NOMO-1 treated with DMSO at 0.1 percent for 48 hours (cell line): ENCODE results near the gene LYRM1.
"Not testable (repeated sequence)": the region's sequence is repeated elsewhere in the genome, so short reads cannot be mapped to it uniquely, and the experiment has no call there.

Experiments
- DNase-seq: peaks from one replicate; lab custom pipeline; 2025; ENCODE audit not compliant: unreplicated experiment; lab: John Stamatoyannopoulos, UW

Gene LYRM1, protein sequence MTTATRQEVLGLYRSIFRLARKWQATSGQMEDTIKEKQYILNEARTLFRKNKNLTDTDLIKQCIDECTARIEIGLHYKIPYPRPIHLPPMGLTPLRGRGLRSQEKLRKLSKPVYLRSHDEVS

GRCh38 chr16:20900299-20901067 lies at the start of gene LYRM1, which contains the start of gene DCUN1D3:
TSS of gene LYRM1 (plus strand) at chr16:20900771. CDS start at chr16:20915556, 14,785 bp downstream.
TSS of gene DCUN1D3 (minus strand) at chr16:20900358. CDS start at chr16:20862538, 37,820 bp downstream.
- DNase-seq = peak; percentile 94

- DNase-seq = no peak
These were observed 49.6 kb upstream of the LYRM1 start for GRCh38 chr16:20850981-20851380.

DNA sequence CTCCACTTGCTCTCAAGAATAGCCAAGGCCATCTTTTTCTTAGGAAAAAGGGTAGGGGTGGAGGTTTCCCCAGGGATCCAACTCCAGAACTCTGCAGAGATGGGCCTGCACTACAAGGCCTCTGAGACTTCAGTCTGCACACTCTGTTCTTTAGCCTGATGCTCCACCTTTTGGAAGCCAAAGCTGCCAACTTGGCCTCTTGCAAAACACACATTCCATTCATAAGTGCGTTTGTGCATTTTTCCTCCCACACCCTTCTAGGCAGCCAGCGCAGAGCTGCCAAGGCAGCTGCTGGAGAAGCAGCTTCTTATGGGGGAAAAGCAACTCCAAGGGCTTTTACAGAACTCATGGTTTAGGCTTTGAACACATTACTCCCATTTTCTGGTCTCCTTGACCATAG lies 49.0 kb upstream of the LYRM1 start:
- DNase-seq = no peak

GRCh38 chr16:20853143-20853542 lies 47.4 kb upstream of the LYRM1 start:
- no peak for DNase-seq

DNA sequence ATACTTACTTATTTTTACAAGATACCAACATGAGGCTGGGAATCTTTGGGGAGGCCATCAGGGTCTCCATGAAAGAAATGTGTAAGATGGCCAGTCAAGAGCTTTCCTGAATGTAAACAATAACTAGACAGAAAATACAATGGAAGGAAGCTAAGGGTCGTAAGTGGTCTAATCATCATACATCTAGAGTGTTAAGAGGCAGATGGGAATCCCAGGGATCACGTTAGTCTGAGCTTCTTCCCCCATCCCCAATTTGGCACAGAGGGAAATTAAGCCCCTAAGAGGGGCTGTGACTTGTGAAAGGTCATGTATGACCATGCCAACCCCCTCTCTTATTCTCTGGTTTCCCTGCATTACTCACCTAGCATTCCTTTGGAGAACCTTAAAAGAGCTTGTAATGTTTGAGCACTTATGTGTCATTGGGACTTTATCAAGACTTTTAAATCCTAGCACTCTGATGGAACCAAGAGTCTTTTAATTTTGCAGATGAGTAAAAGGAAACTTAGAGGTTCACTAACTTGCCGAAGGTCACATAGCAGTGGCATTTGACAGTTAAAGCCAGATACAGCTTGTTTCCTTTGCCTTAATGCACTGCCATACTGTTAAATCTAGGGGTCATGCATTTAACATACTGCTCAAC lies 46.5 kb upstream of the LYRM1 start:
- no peak for DNase-seq

DNA sequence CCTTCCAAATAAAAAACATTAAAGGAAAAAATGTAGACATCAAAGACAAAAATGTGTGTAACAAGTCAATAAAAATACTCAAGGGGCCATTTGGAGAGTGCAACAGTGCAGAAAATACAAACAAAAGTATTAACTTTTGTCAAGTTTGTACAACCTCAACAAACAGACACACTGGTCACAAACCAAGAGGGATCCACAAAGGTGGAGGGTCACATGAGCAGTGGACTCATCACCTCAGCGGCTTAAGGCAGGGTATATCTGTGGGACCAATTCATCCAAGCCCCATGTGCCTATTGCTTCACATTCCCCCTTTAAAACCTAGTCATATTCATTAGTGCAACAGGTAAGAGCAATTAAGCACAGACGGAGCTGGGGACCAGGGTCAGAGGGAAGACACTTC lies 45.6 kb upstream of the LYRM1 start:
- DNase-seq = no peak

GRCh38 chr16:20857281-20857680 lies 43.3 kb upstream of the LYRM1 start:
- DNase-seq = no peak

- DNase-seq = no peak
These were observed 41.3 kb upstream of the LYRM1 start for GRCh38 chr16:20859229-20859628.

DNA sequence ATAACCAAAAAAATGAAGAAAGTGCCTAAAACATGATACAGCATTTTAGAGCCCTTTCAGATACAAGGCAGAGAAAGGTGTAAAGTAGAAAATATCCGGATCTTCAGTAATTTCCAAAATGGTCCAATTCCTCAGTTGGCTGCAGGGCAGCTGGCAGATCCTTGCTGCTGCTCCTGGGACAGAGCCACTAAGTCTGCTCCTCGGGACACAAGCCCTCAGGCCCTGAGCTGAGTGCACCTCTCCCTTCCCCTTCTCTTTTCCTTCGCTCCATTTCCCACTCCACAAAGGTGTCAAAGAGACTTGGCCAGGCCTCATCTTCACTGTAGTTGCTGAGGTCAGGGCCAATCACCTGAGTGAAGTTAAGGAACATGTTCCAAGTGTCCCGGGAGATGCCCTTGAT lies 40.9 kb upstream of the LYRM1 start:
- DNase-seq = no peak

DNA sequence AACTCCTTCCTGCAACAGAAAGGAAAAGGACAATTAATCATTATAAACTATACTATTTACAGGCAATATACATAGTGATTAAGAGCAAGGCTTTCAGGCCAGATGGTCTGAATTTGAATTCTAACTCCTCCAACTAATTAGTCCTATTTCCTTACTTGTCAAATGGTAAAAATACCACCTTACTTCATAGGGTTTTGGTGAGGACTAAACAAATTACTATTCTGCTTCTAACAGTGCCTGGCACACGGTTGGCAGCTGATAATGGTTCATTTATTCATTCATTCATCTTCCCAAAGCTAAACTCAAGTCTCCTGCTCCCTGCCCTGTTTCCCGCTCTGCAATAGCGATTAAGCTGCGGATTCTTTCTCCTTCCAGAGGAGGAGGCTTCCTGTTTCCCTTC lies 40.2 kb upstream of the LYRM1 start:
- no peak for DNase-seq

DNA sequence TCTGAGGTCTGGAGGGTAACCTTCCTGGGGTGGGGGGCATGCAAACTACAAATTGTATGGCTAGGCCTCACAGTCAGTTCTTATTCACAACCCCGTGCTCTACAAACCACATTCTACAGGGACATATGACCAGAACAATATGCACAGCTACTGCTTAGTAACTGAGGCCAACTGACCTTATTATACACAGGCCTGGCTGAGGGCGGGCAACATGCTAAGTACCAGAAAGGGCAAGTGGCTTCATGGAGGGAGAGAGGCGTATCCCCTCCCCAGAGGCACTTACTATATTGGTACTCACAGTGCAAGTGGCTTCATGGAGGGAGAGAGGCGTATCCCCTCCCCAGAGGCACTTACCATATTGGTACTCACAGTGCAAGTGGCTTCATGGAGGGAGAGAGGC lies 39.6 kb upstream of the LYRM1 start:
- DNase-seq = not testable (repeated sequence)

DNA sequence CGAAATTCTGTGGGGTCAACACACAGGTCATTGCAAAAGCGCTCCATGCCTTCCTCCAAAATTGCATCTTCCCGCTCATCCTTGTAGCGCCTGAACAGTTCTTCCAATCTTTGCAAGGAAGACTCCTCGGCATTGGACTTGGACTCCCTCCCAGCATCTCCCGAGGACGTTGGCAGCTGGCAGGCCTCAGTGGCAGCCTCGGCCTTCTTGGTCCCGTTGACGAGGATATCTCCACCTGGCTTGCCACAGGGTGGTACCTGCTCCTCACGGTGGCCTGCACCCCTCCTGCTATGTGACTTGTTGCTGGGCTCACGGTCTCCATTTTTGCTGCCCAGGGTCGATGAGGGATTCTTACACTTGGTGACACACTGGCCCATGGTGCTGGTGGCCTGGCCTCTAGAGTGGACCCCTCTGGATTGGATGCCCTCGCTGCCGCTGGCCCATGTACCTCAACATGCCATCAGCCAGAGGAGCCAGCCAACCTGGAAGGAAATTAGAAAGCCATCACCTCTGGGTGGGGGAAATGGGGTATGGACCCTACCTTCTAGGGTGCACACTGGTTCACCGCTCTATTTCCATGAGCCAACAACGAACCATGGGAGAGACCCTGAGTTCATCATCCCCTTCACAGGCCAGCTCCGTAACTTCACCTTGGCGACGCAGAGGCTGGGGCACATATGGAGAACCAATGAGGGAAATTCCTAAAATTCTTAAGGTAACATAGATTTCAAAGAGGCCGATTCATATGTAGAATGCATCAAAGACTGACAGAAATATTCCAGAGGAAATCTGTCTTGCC lies 38.2 kb upstream of the LYRM1 start:
- no peak for DNase-seq

- not testable (repeated sequence) for DNase-seq
These were observed 36.2 kb upstream of the LYRM1 start for GRCh38 chr16:20864376-20864775.

GRCh38 chr16:20865420-20866131 lies 35.0 kb upstream of the LYRM1 start:
- DNase-seq = no peak

- DNase-seq = peak; percentile 8
These were observed 34.3 kb upstream of the LYRM1 start for GRCh38 chr16:20866145-20866772.

GRCh38 chr16:20866801-20867200 lies 33.8 kb upstream of the LYRM1 start:
- DNase-seq = no peak

- DNase-seq = no peak
These were observed 33.0 kb upstream of the LYRM1 start for GRCh38 chr16:20867585-20867984.

- DNase-seq = no peak
These were observed 31.7 kb upstream of the LYRM1 start for GRCh38 chr16:20868890-20869289.

GRCh38 chr16:20870122-20870820 lies 30.3 kb upstream of the LYRM1 start:
- DNase-seq = peak; percentile 36

GRCh38 chr16:20871258-20871657 lies 29.3 kb upstream of the LYRM1 start:
- DNase-seq = no peak
